ENCODE data around the gene LHFPL5.

LHFPL5 gene

DNA sequence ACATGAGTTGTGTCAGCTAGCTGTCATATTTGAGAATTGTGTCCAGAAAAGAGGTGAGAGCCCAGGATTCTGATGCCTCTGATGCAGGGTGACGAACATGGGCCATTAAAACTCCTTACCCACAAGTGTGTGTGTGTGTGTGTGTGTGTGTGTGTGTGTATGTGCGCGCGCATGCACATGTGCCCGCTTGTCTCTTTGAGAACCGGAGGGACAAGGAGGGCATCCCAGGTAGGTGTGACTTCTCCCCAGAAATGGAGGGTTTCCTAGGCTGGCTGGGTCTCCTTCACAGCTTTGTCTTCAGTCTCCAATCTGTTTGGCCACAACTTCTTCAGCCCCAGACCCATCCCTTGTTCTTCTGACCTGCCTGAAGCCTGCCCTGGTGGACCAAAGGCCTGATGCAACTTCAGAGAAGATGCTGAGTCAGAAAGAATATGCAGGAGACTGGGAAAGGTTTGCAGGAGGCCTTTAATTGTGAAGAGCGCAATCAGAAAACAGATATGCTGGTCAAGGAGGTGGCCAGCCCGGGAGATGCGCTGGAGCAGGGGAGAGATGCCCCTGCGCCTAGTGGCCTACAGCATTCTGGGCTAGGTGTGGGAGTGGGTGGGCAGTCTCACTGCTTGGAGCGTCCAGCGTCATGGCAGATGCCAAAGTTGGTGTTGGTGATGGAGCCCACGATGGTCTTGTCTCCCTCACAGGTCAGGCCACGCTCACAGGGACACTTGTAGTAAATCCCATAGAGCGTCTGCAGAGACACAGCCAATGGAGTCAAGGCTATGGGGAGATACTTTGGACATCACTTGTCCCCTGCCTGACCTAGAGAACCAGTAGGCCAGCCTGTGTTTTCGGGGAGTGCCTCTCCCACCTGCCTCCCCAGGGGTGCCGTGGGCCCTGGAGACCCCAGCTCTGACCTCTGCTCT is 10.4 kb upstream of the LHFPL5 start:
- no peak for DNase-seq

DNA sequence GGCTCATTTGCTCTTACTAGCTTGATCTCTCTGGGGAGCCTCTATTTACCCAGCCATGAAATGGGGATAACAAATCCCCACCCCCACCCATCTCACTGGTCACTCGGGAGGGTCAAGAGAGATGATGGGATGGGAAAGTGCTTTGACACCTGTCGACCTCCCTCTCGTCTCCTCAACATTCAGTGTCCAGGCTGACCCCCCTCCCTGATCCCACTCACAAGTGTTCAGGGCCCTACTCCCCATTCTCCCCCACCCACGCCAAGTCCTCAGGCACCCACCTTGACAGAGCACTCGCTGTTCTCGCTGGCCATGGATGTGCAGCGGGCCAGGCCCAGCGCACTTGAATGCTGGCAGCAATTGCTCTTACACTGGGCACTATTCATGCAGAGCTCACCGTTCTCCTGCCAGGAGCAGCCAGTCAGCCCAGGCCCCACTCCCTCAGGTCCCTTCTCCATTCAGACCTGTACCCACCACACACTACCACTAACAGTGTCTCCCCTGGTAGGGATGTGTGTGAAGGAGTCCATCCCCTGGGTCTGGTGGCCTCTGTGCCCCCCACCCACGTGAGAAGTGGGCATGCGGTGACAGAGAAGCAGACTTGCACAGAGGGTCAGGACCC is 9.6 kb upstream of the LHFPL5 start:
- DNase-seq: no peak

- no peak for DNase-seq
These were observed 8.9 kb upstream of the LHFPL5 start for GRCh38 chr6:35796236-35796635.

DNA sequence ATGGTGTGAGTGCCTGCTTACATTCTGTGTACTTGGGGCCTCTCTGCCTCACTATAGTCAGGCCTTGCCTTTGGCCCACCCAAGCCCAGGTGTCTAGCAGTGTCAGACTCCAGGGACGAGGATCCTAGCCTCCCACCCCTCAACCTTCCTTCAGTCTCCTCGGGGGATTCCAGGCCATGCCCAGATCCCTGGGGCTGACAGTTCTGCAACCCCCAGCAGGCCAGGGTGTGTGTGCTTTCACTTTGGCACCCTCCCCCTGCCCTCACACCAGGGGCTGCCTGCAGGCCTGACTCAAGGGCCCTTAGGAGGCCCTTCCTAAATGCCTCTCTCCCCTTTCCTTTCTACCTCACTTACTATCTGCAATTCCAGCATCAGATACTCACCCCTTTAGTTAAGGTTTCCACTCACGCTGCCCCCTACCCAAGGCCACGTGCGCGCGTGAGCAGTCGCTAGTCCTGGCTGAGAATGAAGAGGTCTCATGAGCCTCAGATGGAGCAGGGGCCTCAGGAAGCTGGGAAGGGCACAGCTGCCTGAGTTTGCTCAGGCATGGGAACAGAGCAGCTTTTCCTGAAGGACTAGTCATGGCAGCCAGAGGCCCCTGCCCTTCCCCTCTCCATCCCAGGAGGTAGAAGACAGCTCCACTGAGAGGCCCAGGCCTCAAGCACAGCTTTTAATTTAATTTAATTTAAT is 7.2 kb upstream of the LHFPL5 start:
- DNase-seq: no peak

- no peak for DNase-seq
These were observed 6.4 kb upstream of the LHFPL5 start for GRCh38 chr6:35798706-35799105.

DNA sequence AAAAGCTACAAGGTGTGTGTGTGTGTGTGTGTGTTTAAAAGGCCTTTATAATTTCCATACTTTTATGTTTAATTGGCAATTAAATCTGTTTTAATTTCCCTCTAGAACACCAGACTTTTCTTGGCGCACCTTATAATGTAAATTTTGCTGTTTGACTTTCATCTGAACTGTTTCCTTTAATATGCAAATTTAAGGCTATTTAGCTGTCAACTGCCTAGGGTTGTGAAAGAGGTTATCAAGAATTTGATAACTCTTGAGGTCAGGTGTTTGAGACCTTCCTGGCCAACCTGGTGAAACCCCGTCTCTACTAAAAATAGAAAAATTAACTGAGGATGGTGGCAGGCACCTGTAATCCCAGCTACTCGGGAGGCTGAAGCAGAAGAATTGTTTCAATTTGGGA is 4.0 kb upstream of the LHFPL5 start:
- DNase-seq: no peak

DNA sequence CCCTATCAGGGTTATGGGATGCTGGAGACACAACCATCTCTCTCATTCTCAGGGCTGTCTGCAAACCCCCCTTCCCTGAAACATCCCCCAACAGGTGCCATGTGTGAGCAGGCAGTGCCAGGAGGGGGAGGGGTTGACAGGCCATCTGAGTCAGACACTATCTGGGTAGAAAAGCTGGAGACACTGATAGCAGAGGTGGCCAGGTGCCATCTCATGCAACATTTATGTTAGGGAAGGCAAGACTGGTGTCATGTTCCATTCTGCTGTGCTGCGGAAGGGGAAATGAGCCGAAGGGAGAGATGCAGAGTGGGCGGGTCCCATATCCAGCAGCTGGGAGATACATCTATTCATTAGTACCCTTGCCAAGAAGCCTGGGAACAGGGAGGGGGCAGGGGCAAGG is 3.5 kb downstream of the LHFPL5 start:
- no peak for DNase-seq

- no peak for DNase-seq
These were observed 4.7 kb downstream of the LHFPL5 start for GRCh38 chr6:35809809-35810208.

DNA sequence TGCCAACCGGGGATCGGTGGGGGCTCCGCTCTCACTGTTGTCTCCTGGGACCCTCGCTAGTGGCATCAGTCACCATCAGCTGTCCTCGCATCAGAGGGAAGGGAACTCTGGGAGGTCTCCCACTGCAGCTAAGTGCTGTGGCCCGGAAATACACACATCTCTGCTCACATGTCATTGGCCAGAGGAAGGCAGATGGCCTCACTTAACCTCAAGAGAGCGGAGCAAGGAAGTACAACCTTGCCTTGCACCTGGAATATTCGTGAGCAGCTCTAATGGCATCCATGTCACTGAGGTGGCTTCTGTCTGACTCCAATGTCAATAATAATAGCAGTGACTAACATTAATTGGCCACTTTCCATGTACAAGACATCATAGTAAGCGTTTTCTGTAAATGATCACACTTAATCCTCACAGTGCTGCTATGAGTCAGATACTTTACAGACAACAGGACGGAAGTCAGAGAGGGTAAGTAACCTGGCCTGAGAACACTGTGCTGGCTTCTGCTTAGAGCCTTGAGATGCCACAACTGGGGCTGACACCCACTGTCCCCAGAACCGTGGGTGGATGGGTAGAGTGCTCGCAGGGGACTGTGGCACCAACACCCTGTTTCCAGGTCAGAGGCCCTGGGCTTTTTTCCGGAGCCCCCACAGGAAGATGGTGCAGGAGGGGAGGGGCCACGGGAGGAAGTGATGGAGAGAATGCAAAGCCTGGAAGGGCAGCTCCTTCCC is 6.0 kb downstream of the LHFPL5 start:
- DNase-seq: no peak

GRCh38 chr6:35811699-35811995 is 6.5 kb downstream of the LHFPL5 start:
- no peak for DNase-seq

DNA sequence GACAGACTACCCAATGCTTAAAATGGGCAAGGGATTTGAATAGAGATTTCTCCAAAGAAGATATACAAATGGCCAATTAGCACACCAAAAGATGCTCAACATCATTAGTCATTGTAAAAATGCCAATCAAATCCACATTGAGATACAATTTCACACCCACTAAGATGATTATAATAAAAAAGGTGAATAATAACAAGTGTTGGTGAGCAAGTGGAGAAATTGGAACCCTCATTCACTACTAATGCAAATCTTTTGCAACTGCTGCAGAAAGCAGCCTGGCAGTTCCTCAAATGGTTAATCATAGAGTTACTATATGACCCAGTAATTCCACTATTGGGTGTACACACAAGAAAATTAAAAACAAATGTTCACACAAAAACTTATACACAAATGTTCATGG is 12.4 kb downstream of the LHFPL5 start:
- no peak for DNase-seq

- no peak for DNase-seq
These were observed 18.4 kb downstream of the LHFPL5 start for GRCh38 chr6:35823601-35824000.

DNA sequence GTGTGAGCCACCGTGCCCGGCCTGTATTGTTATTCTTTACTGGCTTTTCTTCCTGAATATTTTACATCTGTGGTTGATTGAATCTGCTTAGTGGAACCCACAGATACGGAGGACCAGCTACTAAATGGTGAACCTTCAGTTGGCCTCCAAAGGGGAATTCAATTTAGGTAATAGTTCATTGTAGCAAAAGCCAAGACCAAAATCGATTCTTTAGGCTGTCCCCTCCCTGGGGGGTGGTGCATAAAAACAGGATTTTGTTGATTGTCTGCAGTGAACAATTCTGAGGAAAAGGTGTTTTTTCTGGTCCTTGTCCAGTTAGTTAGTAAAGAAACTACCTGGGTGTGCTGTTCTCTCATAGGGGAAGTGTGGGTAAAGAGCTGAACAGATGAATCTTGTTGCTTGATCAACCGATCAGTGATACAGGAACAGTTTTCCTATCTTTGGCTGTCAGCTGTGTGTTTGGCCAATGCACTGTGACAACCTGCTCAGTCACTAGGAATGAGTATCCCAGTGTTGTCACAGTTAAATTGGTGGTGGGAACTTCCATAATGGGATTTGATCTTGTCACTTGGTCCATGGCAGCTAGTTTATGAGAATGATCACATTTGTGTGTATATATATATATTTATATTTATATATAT is 19.5 kb downstream of the LHFPL5 start:
- no peak for DNase-seq

- DNase-seq: no peak
These were observed 24.2 kb downstream of the LHFPL5 start for GRCh38 chr6:35829306-35829705.

- no peak for DNase-seq
These were observed 26.3 kb downstream of the LHFPL5 start for GRCh38 chr6:35831257-35832007.

DNA sequence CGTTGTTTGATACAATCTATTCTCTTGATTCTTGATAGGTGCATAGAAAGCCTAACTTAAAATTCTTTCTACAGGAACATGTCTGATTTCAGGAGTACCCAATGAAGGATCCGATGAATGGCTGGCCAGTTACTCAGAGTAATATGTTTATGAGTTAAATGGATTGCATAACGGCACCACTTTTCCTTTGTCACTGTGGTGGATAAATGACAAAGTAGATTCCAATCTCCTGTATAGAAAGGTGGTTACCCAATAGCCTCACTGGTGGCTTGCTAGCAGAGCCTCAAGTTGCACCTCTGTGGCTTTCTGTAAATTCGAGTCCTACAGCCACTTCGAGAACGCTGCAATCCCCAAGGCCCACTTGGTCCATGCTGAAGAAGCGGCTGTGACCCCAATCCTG is 28.4 kb downstream of the LHFPL5 start:
- no peak for DNase-seq

- no peak for DNase-seq
These were observed 33.9 kb downstream of the LHFPL5 start for GRCh38 chr6:35839019-35839418.

DNA sequence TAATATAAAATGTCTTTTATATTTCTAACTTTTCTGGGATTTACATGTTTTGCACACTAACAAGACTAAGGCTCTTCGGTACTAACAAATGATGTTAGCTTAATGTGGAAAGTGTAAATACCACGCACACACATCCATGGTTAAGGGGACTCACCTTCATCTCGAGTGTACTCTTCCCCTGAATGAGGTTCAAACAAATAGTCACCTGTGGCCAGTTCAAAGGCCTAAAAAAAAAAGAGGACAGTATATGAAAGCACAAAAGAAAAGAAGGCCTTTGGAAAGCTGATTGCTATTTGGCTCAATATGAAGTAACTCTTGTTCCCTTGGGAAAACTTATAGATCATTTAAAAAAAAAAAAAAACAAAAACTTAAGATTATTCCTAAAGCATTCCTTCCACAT is 37.2 kb downstream of the LHFPL5 start:
- DNase-seq: no peak

DNA sequence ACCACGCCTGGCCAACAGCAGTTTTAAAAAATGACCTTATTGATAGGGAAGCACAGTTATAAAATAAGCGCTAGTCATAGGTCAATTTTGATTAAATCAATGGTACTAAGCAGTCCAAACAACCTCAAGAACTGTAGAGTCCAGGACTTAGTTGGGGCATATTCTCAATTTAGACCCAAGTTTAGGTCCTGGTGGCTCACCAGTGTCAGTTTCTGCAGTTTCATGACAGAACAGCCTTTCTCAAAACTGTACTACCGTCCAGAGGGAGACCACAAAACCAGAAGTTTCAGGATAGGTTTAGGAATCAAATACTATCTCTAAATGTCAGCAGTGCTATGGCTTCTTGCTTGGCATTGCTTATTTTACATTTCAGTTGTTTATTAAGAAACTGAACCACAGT is 39.1 kb downstream of the LHFPL5 start:
- no peak for DNase-seq

DNA sequence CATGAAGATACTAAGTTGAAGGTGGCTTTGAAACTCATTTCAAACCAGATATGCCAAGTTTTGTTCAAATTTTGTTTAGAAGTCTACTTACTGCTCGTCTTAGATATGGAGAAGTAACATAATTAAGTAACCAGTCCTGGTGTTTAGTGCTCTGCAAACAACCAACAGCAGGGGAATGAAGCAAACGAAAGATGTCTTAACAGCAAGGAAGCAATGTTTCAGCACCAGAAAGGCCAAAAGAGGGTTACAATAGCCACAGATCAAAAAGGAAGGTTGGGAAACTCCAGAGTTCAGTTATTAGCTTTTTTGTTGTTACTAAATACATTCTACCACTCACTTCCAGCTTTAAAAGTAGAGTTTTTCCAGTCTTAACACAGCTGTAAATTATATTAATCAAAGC is 45.1 kb downstream of the LHFPL5 start:
- DNase-seq: no peak

DNA sequence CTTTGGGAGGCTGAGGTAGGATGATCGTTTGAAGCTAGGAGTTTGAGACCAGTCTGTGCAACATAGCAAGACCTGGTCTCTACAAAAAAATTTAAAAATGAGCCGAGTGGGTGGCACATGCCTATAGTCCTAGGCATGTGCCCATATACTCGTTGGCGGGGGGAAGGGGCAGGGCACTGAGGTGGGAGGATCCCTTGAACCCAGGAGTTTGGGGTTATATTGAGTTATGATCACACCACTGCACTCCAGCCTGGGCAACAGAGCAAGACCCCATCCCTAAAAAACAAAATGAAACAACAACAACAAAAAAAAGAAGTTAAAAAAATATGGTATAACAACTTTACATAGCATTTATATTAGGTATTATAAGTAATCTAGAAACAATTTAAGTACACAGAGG is 47.8 kb downstream of the LHFPL5 start:
- DNase-seq: no peak

DNA sequence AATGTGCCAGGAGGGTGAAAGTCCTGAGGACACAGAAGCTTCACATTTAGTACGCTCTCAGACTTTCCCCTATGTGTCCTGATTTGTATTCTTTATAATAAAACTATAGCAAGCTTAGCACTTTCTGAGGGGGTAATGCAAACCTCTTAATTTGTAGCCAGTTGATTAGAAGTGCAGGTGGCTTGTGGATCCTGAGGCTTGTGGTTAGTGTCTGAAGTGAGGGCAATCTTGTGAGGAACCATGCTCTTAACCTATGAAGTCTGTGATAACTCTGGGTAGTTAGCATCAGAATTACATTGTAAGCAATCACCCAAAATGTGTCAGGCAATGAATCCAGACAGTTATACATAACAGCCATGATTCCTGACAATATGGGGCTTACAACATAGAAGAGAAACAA is 51.1 kb downstream of the LHFPL5 start:
- DNase-seq: no peak

All from femur (tissue), 1 donor.